WTC11 (cell line): Measurements from ENCODE around the gene UBL3. TPM values are rescaled to one million over a fixed set of nuclear protein-coding genes. Genes with fewer than 3 reads are reported as not detected.

ENCODE experiments used
- ATAC-seq: fragments of 200-7000 bp; cut with Tn5 transposase; 2 replicates; pipeline ENCODE4 v1.10.0; 2021; ENCODE audit warnings: mild to moderate bottlenecking, moderate library complexity
- CTCF ChIA-PET: fragments of 300-600 bp; sonication (Branson Sonifier 250); formaldehyde crosslinking; loops from one replicate; lab custom pipeline; 2021; ENCODE audit warnings: antibody characterized with exemption; lab: Charles Lee
- POLR2A ChIA-PET: fragments of 350-600 bp; sonication (Branson Sonifier 250); formaldehyde crosslinking; loops from one replicate; lab custom pipeline; 2021; ENCODE audit warnings: antibody characterized with exemption; lab: Charles Lee
- DNase-seq: peaks from one replicate; pipeline ENCODE4 v3.0.0; 2021; ENCODE audit warnings: low spot score
- H3K27ac Mint-ChIP-seq: 2 replicates; pipeline ENCODE4 v1.8.0; 2021; ENCODE audit warnings: mixed read lengths
- H3K27me3 Mint-ChIP-seq: 2 replicates; pipeline ENCODE4 v1.8.0; 2021; ENCODE audit warnings: low read depth, mild to moderate bottlenecking, moderate library complexity, mixed read lengths
- H3K36me3 Mint-ChIP-seq: 2 replicates; pipeline ENCODE4 v1.8.0; 2021; ENCODE audit warnings: mixed read lengths
- H3K4me1 Mint-ChIP-seq: 2 replicates; pipeline ENCODE4 v1.8.0; 2022; ENCODE audit warnings: mixed read lengths
- H3K4me3 Mint-ChIP-seq: 2 replicates; pipeline ENCODE4 v1.8.0; 2021; ENCODE audit warnings: mild to moderate bottlenecking, moderate library complexity, mixed read lengths
- H3K9me3 Mint-ChIP-seq: 2 replicates; pipeline ENCODE4 v1.8.0; 2021; ENCODE audit warnings: mixed read lengths
- FOXP1 ChIP-seq: sonication (generic); formaldehyde crosslinking; IDR thresholded peaks from 2 replicates; pipeline ENCODE4 v1.8.0; 2022; ENCODE audit warnings: missing genetic modification reagents, mild to moderate bottlenecking, moderate library complexity, borderline replicate concordance
- GTF2I ChIP-seq: fragments of 250-450 bp; sonication (Bioruptor Pico); conservative IDR thresholded peaks from 2 replicates; pipeline ENCODE4 v1.4.0; 2021; ENCODE audit warnings: mild to moderate bottlenecking
- HMGXB4 ChIP-seq: sonication (generic); formaldehyde crosslinking; IDR thresholded peaks from 2 replicates; pipeline ENCODE4 v1.8.1; 2023; ENCODE audit warnings: mild to moderate bottlenecking, moderate library complexity, missing genetic modification reagents
- KAT7 ChIP-seq: sonication (generic); formaldehyde crosslinking; IDR thresholded peaks from 2 replicates; pipeline ENCODE4 v1.8.1; 2023; ENCODE audit warnings: missing genetic modification reagents, mild to moderate bottlenecking, borderline replicate concordance
- MAX ChIP-seq: sonication (generic); formaldehyde crosslinking; IDR thresholded peaks from 2 replicates; pipeline ENCODE4 v1.8.0; 2022; ENCODE audit warnings: mild to moderate bottlenecking, missing genetic modification reagents
- NR1H2 ChIP-seq: sonication (generic); formaldehyde crosslinking; IDR thresholded peaks from 2 replicates; pipeline ENCODE4 v1.9.0; 2021; ENCODE audit warnings: mild to moderate bottlenecking, moderate library complexity, missing genetic modification reagents
- PRDM15 ChIP-seq: sonication (generic); formaldehyde crosslinking; IDR thresholded peaks from 2 replicates; pipeline ENCODE4 v1.8.0; 2022; ENCODE audit warnings: missing genetic modification reagents
- RORB ChIP-seq: fragments of 250-450 bp; sonication (Bioruptor Pico); IDR thresholded peaks from 2 replicates; pipeline ENCODE4 v1.9.0; 2021; ENCODE audit warnings: mild to moderate bottlenecking
- SMAD4 ChIP-seq: sonication (generic); formaldehyde crosslinking; IDR thresholded peaks from 2 replicates; pipeline ENCODE4 v1.8.0; 2022; ENCODE audit warnings: mild to moderate bottlenecking, missing genetic modification reagents
- STAT6 ChIP-seq: sonication (generic); formaldehyde crosslinking; conservative IDR thresholded peaks from 2 replicates; pipeline ENCODE4 v1.8.1; 2023; ENCODE audit warnings: mild to moderate bottlenecking, low read depth, missing genetic modification reagents, moderate library complexity
- ZBTB21 ChIP-seq: sonication (generic); formaldehyde crosslinking; IDR thresholded peaks from 2 replicates; pipeline ENCODE4 v1.8.1; 2023; ENCODE audit warnings: mild to moderate bottlenecking, missing genetic modification reagents, borderline replicate concordance
- ZNF281 ChIP-seq: sonication (generic); formaldehyde crosslinking; IDR thresholded peaks from 2 replicates; pipeline ENCODE4 v1.8.0; 2023; ENCODE audit warnings: mild to moderate bottlenecking, missing genetic modification reagents
- total RNA-seq: library from RNA; stranded (reverse); gene quantifications from 3 replicates; pipeline ENCODE4 v1.2.3, GENCODE V29; 2021

The UBL3 gene
- total RNA-seq, 1 experiment from 2014 or later: 15.5 TPM

GRCh38 chr13:29861694-29862110 lies 11.3 kb upstream of the UBL3 start:
- H3K4me1 Mint-ChIP-seq: peaks cover 4% of the 10 kb centered on the region; the same call in 1 of the 2 replicates
- H3K27ac Mint-ChIP-seq: no peak overlapping the region
- TF ChIP-seq NR1H2 (CRISPR knock-in tag): no peak
- TF ChIP-seq MAX (CRISPR knock-in tag): no peak
- TF ChIP-seq ZNF281 (CRISPR knock-in tag): no peak
- no peak for TF ChIP-seq KAT7 (CRISPR knock-in tag)
- no peak for TF ChIP-seq ZBTB21
- no peak for TF ChIP-seq STAT6 (CRISPR knock-in tag)
- DNase-seq: no peak
- ChIA-PET CTCF (no interaction called here), POLR2A (no interaction called here)
- ATAC-seq: no peak
- 0 out of 2 replicates have a peak, but pooled peaks cover 5% of the 10 kb centered on the region for H3K9me3 Mint-ChIP-seq
- no peaks in the 10 kb centered on the region for H3K36me3 Mint-ChIP-seq
- H3K27me3 Mint-ChIP-seq: no peaks in the 10 kb centered on the region; the same call in 1 of the 2 replicates
- no peak overlapping the region for H3K4me3 Mint-ChIP-seq

GRCh38 chr13:29859971-29860370 lies 9.6 kb upstream of the UBL3 start:
- H3K9me3 Mint-ChIP-seq: 0 out of 2 replicates have a peak, but pooled peaks cover 5% of the 10 kb centered on the region
- POLR2A ChIA-PET: no interaction called here
- no peak overlapping the region for H3K4me3 Mint-ChIP-seq
- CTCF ChIA-PET: no interaction called here
- H3K4me1 Mint-ChIP-seq: 0 out of 2 replicates have a peak, but pooled peaks cover 3% of the 10 kb centered on the region
- TF ChIP-seq PRDM15 (CRISPR knock-in tag): no peak
- no peaks in the 10 kb centered on the region for H3K36me3 Mint-ChIP-seq
- no peak for ATAC-seq
- no peak for DNase-seq
- H3K27me3 Mint-ChIP-seq: no peaks in the 10 kb centered on the region; the same call in 1 of the 2 replicates
- no peak overlapping the region for H3K27ac Mint-ChIP-seq

GRCh38 chr13:29858667-29859066 lies 8.2 kb upstream of the UBL3 start:
- ChIA-PET CTCF (no interaction called here), POLR2A (no interaction called here)
- DNase-seq: no peak
- H3K4me3 Mint-ChIP-seq: no peak overlapping the region
- H3K36me3 Mint-ChIP-seq: no peaks in the 10 kb centered on the region
- H3K27ac Mint-ChIP-seq: no peak overlapping the region
- 0 out of 2 replicates have a peak, but pooled peaks cover 5% of the 10 kb centered on the region for H3K9me3 Mint-ChIP-seq
- H3K27me3 Mint-ChIP-seq: no peaks in the 10 kb centered on the region
- TF ChIP-seq FOXP1 (no peak), GTF2I (CRISPR knock-in tag) (no peak), RORB (CRISPR knock-in tag) (no peak), SMAD4 (CRISPR knock-in tag) (no peak), HMGXB4 (CRISPR knock-in tag) (no peak)
- TF ChIP-seq, all 79 proteins: peak for 0
- 0 out of 2 replicates have a peak, but pooled peaks cover 3% of the 10 kb centered on the region for H3K4me1 Mint-ChIP-seq
- no peak for ATAC-seq
